Posterior vena cava (tissue), 2 donors: ENCODE data around the gene UGT1A7. TPM values are rescaled to one million over a fixed set of nuclear protein-coding genes. Genes with fewer than 3 reads are reported as not detected.
"Not testable (repeated sequence)": the region's sequence is repeated elsewhere in the genome, so short reads cannot be mapped to it uniquely, and the experiment has no call there.

Experiments used
- DNase-seq: peaks from one replicate; pipeline ENCODE4 v3.0.0-alpha.2; 2020; ENCODE audit warnings: low spot score
- intact Hi-C, 2 donors: fragments of 100-400 bp; cut with DNase I; formaldehyde crosslinking; loops; one replicate each; pipeline versions ENCODE4 v1.14.1 to v1.14.2; 2022 to 2023
- total RNA-seq, 2 donors: library from RNA; stranded (reverse); fragmentation: NEBNext Ultra II Directional; extraction: Animal tissue kit (Norgen Biotek cat#: 25700); gene quantifications; one replicate each; pipeline ENCODE4 v1.2.1, GENCODE V29; 2021
- donor health status: DM: yes; HTN: yes; CAD: no.
- donor health status: DM: yes; HTN: yes; CAD: no.

The UGT1A7 gene
- total RNA-seq, 2 donors from 2014 or later, result not detected

GRCh38 chr2:233751212-233752009 lies 69.7 kb downstream of the UGT1A7 start:
- DNase-seq, intact Hi-C loops: not testable (repeated sequence)

GRCh38 chr2:233754872-233755611 lies 73.3 kb downstream of the UGT1A7 start:
- DNase-seq, result no peak
- intact Hi-C loops, result no loop called here

- no peak for DNase-seq
- intact Hi-C loops, result no loop called here
These were observed 74.9 kb downstream of the UGT1A7 start for GRCh38 chr2:233756429-233757081.

GRCh38 chr2:233758141-233758540 lies 76.4 kb downstream of the UGT1A7 start:
- no peak for DNase-seq
- intact Hi-C loops, result no loop called here

- intact Hi-C loops, result no loop called here
- DNase-seq, result no peak
These were observed 77.1 kb downstream of the UGT1A7 start for GRCh38 chr2:233758849-233759248.

- intact Hi-C loops, result no loop called here
- DNase-seq, result no peak
These were observed 78.3 kb downstream of the UGT1A7 start, which contains the start of gene UGT1A1 for GRCh38 chr2:233760043-233760442. UGT1A1 (plus strand) TSS chr2:233760270; CDS start chr2:233760288, 18 bp downstream.

- DNase-seq, result no peak
- intact Hi-C loops, result no loop called here
These were observed 79.5 kb downstream of the UGT1A7 start for GRCh38 chr2:233761040-233761769.

GRCh38 chr2:233764264-233764663 lies 82.6 kb downstream of the UGT1A7 start:
- no peak for DNase-seq
- intact Hi-C loops, result no loop called here

GRCh38 chr2:233764761-233765160 lies 83.1 kb downstream of the UGT1A7 start:
- DNase-seq, result no peak
- intact Hi-C loops, result loop anchor here in 1 of 2 donors (5.0 kb wide), 1 partner anchor 1683 kb away; no protein-coding TSS in a partner anchor

GRCh38 chr2:233766416-233766815 lies 84.7 kb downstream of the UGT1A7 start:
- intact Hi-C loops, result loop anchor here in 1 of 2 donors (5.0 kb wide), 1 partner anchor 1681 kb away; no protein-coding TSS in a partner anchor
- DNase-seq, result no peak

- intact Hi-C loops, result loop anchor here in 1 of 2 donors (5.0 kb wide), 1 partner anchor 1679 kb away; no protein-coding TSS in a partner anchor
- no peak for DNase-seq
These were observed 86.4 kb downstream of the UGT1A7 start for GRCh38 chr2:233768076-233768475.

GRCh38 chr2:233769260-233769659 lies 87.6 kb downstream of the UGT1A7 start:
- no peak for DNase-seq
- intact Hi-C loops, result loop anchor here in 1 of 2 donors (5.0 kb wide), 1 partner anchor 1678 kb away; no protein-coding TSS in a partner anchor

- DNase-seq, result no peak
- intact Hi-C loops, result no loop called here
These were observed 90.5 kb downstream of the UGT1A7 start for GRCh38 chr2:233772153-233772552.

GRCh38 chr2:233772583-233772982 lies 90.9 kb downstream of the UGT1A7 start:
- DNase-seq, result no peak
- intact Hi-C loops, result no loop called here

- no peak for DNase-seq
- intact Hi-C loops, result no loop called here
These were observed 92.2 kb downstream of the UGT1A7 start for GRCh38 chr2:233773854-233774253.

- intact Hi-C loops, result no loop called here
- DNase-seq, result no peak
These were observed 93.7 kb downstream of the UGT1A7 start for GRCh38 chr2:233775414-233775813.

GRCh38 chr2:233778030-233778429 lies 96.3 kb downstream of the UGT1A7 start, which contains the start of gene MROH2A:
MROH2A (plus strand) TSS chr2:233778330; CDS start chr2:233779359, 1,029 bp downstream.
- intact Hi-C loops, result no loop called here
- no peak for DNase-seq

- intact Hi-C loops, result no loop called here
- no peak for DNase-seq
These were observed 98.0 kb downstream of the UGT1A7 start for GRCh38 chr2:233779722-233780121.

- DNase-seq, result no peak
- intact Hi-C loops, result no loop called here
These were observed 99.1 kb downstream of the UGT1A7 start for GRCh38 chr2:233780771-233781170.
